Right forelimb (tissue), 1 donor: ENCODE results near the gene CELSR2.
A peak's percentile ranks its signal among the peaks of the same experiment; 100 is the strongest.
"Not testable (repeated sequence)": the region's sequence is repeated elsewhere in the genome, so short reads cannot be mapped to it uniquely, and the experiment has no call there.

Experiments
- DNase-seq: peaks from one replicate; pipeline ENCODE4 v3.0.0-alpha.2; 2018

Gene CELSR2

DNA sequence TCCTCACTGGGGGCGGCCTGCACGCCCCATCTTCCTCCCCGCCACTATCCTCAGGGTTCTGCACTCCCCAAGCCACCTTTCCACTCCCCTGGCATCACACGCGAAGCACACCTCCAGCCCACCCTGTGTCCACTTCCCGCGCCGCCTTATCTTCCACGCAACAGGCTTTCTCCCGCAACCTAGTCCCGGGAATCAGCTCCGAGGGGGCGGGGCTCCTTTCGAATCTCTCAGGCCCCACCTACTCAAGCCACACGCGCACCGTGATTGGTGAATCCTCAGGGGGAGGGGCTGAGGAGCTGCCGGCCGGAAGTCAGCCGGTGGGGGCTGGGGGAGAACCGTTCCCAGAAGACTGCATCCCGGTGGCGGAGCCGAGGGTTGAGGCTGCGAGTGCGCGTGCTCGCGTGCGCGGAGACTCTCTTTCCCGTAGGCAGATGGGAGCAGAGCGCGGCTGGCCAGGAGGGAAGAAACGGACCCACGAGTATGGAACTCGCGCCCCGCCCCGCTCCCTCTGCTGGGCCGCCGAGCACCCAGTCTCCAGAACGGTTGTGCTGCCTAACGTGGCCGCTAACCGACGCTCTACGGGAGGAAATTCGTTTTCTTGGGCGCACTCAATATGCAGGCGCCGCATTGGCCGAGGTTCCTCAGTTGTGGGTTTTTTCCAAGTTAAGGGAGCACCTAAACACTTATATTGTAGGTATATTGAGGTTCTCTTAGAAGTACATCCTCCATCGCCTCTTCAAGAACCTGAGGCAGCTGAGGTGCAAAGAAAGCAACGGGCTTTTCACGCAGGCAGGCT lies 33.8 kb downstream of the CELSR2 start, which contains the start of gene PSRC1:
TSS of gene PSRC1 (minus strand) at position 194 of the 796 bp plus-strand sequence.
- DNase-seq: peak; percentile 96

GRCh38 chr1:109283748-109284600 lies 34.6 kb downstream of the CELSR2 start:
- DNase-seq: no peak

DNA sequence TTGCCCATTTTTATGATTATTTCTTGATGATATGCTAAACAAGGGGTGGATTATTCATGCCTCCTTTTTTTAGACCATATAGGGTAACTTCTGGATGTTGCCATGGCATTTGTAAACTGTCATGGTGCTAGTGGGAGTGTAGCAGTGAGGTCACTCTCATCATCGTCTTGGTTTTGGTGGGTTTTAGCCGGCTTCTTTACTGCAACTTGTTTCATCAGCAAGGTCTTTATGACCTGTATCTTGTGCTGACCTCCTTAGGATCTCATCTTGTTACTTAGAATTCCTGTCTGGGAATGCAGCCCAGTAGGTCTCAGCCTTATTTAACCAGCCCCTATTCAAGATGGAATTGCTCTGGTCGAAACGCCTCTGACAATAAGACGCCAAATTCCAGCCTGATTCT lies 37.4 kb downstream of the CELSR2 start:
- DNase-seq: not testable (repeated sequence)

- no peak for DNase-seq
These were observed 40.8 kb downstream of the CELSR2 start for GRCh38 chr1:109290137-109290536.

DNA sequence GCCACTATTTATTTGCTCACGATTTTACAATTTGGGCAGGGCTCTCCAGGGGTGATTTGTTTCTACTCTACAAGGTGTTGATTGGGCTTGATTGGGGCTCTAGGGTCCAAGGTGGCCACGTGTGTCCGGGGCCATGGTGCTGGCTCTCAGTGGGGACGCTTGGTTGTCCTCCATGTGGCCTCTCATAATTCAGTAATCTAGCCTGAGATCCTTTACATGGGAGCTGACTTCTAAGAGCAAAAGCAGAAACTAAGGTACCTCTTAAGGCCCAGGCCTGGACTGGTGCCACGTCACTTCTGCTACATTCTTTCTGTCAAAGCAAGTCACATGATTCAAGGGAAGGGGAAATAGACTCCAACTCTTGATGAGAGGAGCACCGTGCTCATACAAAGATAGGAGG lies 41.7 kb downstream of the CELSR2 start:
- DNase-seq: no peak

DNA sequence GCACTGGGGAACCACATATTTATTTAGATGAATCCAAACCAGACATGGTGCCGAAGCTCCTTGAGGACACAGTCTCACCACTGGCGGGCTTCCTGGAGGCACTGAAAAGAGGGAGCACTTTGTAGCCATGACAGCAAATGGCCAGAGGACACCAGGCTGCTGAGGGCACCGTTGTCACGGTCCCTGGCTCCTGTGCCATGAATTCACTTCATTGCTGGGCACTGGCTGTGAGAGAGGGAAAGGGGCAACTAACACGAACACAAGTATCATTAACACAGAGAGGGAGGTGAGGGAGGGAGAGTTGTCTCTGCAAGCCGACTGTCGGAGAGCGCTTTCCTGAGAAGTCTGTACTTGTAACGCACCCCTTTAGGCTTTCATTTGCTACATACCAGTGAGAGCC lies 43.0 kb downstream of the CELSR2 start:
- DNase-seq: no peak

- no peak for DNase-seq
These were observed 43.7 kb downstream of the CELSR2 start for GRCh38 chr1:109293026-109293425.

DNA sequence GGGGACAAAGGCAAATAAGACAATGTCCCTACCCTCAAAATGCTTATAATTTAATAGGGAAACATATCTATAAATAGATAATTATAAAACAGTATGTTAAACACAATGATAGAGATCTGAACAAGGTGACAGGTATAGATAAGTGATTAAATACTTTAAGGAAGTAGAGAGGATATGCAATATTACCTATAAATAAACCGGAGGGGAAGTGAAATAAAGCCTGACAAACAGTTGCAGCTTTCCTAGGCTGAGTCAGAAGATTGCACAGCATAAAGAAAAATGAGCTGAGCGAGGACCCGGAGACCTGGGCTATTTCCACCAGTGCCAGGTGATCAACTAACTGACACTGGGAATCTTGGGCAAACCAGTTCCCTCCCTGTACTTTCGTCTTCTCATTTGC lies 45.1 kb downstream of the CELSR2 start:
- DNase-seq: no peak

DNA sequence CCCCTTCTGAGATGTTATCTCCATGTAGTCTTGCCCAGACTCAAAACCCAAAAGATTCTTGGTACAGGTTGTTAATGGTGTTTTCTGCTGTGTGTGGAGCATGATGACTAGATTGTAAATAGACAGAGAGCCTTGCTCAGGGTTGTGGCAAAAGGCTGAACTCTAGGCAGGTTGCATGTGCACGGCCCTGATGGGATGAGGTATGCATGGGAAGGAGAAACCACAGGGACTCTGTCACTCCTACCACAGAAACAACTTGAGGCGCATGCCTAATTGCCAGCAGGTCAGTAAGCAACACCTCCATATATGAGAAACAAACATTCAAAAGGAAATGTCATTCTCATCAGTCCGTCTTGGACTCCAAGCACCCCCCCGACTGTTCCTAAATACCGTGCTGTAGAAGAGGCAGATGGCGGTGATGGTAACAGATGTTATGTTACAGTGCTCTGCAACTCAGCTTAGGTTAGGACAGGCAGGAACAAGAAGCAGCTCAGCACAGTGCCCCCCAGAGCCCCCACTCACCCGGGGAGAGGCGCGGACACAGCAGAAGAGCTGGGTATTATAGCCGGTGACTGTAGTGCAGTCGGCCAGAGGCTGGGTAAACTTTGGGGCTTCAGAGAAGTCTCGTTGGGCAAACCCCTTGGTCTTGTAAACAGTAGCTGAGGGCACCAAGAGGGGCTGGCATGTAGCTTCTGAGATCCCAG lies 46.5 kb downstream of the CELSR2 start:
- no peak for DNase-seq

GRCh38 chr1:109296782-109297181 lies 47.4 kb downstream of the CELSR2 start:
- no peak for DNase-seq

DNA sequence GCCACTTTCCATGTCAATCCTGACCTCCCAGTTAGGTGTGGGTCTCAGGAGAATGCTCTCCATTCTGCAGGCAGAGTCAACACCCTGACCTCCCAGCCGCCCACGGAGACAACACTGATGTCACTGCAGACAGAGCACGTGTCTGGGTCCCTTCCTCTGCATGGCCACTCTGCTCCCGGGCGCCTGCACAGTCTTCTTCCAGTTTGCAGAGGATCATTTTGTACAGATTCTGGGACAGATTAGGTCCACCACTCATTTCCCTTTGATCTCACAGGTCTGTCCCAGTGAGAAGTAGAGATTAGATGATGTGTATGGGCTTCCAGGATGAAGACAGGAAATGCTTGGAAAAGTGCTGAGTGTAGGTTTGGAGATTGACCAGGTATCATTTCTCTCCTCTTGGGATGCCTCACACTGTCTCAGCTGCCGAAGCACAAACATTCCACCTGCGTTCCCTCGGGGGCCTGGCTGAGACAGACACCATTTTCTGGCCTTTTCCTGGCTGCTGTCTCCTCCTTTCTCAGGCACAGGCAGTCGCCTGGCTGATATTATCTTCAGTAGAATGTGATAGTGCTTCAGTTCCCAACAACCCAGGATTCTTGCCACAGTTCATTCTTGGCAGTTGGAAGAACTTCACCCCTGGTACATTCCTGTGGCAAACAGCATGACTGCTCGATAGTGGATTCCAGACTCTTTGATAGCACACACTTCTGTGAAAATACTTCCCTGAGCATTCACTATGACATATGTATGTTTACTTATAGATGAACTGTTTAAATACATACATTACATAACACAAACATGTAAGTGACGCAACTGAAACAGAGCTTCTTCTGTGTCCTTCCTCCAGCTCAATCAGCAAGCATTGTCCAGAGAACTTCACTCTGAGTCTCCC lies 49.6 kb downstream of the CELSR2 start:
- DNase-seq: peak; percentile 50

DNA sequence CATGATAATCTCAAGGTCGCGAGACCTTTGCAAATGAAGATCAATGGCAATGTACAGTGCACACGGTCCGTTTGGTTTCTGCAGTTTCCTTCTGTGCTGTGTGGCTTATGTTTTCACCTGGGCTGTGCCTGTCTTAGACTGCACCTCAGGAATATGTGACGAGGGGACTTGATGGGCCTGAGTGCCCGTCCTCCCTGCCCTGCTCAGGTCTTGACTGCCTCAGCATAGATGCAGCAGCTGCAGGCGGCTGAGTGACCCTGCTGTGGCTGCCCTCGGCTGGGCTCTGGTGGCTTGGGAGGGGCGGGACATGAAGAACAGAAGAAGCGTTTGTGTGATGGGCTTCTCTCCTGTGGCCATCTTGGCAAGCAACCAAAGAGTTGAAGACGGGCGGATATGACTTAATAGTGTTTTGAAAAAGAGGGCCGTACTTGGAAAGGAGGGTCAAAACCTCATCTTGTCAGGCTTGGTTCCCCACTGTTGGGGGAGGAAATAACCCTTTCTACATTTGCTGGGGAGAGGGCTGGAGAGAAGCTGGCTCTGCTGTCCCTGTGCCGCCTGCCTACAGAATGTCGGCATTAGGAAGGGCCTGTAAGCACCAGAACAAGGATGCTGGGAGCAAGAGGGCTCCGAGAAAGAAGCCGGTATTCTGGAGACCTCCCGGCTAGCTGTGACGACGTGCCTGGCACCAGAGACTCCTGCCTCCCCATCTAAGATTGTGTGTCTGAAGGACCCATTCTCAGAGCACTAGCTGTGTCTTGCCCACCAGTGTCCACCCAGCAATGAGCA lies 50.4 kb downstream of the CELSR2 start:
- DNase-seq: peak; percentile 72

DNA sequence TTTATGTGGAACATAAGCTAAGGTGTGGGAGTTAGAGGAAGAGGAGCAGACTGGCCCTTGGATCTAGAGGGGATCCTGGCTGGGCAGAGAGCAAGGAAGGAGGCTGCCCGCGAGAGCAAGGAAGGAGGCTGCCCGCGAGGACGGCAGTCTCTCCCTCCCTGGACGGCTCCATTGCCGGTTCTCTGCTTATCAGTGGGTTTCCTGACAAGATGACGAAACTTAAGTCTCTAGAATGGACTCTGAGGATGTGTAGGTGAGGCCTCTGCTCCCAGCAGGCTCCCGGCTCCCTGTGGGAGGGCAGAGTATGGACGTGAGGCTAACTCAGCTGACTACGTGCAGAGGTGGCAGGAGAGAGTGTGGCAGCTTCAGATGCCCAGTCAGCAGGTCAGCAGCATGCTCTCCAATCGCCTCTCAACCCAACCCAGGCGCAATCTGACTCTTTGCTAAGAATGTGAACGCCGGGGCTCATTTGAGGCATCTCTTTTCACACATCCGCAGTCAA lies 51.4 kb downstream of the CELSR2 start:
- no peak for DNase-seq

- DNase-seq: no peak
These were observed 52.5 kb downstream of the CELSR2 start for GRCh38 chr1:109301874-109302273.

GRCh38 chr1:109304226-109304920 lies 55.0 kb downstream of the CELSR2 start:
- no peak for DNase-seq

- DNase-seq: not testable (repeated sequence)
These were observed 56.7 kb downstream of the CELSR2 start for GRCh38 chr1:109305991-109306390.

DNA sequence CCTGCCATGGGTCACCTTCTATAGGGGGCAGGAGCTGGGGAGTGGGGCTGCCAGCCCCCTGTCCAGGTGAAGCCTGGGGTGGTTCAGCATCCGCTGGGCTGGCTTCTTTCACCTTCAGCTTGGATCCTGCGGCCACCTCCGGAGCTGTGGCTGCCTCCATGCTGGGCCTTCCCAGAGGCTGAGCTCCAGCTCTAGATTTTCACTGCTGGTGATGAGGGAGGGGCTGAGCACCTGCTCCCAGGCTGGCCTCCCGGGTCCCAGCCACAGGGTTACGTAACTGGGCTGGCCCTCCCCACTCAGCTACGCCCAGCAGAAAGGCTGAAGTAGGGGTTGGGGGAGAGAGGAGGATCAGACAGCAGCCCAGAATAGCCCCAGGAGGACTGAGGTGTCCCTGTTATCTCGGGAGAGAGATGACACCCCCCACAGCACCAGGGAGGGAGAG lies 57.5 kb downstream of the CELSR2 start, which contains the start of gene MYBPHL:
TSS of gene MYBPHL (minus strand) at position 180 of the 442 bp plus-strand sequence. CDS start at position 160, 20 bp downstream.
- no peak for DNase-seq

DNA sequence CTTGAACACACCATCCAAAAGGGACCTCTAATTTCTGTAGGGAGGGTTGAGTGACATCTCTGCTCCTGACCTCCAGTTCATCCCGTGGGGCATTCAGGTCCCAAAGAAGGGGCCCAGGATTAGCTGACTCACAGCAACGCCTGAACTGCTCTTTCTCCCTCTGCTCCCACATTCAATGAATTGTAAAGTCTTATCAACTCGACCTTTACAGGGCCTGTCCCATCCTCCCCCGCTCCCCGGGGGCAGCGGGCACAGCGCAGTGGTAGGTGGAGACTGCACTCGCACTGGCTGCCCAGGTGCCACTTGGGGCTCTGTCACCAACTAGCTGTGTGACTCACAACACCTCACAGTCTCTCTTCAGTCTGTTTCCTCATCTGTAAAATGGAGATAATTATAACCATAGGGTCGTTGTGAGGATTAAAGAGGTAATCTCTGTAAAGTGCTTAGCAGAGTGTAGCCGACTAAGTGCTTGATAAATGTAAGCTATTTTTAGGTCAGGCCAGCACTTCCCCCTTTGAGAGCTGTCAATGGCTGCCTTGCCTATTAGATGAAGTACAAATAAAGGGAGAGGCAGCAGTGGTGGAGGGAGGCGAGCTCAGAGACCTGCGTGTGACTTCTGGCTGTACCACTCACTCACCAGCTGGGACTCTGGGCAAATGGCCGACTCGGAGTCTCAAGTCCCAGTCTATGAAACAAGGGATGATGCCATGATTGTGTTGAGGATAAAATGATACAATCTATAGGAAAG lies 58.1 kb downstream of the CELSR2 start:
- DNase-seq: no peak

GRCh38 chr1:109309347-109309746 lies 60.0 kb downstream of the CELSR2 start:
- DNase-seq: no peak

DNA sequence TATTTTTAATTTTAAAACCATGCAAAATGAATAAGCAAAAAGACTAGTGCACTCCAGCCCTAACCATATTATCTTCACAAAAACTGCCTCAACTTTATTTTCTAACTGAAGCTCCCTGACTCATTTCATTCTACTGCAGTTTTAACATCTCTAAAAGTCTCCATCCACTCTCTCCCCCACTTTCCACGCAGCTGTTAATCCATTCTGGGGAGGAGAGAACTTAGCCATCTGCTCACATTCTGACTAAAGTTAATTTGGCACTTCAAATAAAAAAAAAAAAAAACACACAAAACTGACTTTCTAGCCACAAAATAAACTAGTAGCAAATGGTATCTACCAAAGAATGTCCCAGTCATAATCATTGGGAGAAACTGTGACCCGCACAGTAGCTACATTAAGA lies 62.9 kb downstream of the CELSR2 start:
- no peak for DNase-seq
